ENCODE measurements around the gene ZNHIT2.

GRCh38 chr11:65156926-65157325, 39.4 kb upstream of the ZNHIT2 start:
- TF ChIP-seq CTCF (conservative IDR thresholded peaks at IDR 0.05; ENCODE audit: low read depth, low read length) (no peak), EZH2 (IDR thresholded peaks at IDR 0.05; ENCODE audit: borderline replicate concordance, low read depth, low read length, poor library complexity, severe bottlenecking) (no peak)

All from A673 (cell line).